PC-9 (cell line): ENCODE measurements around the gene HDGFL3.

ENCODE experiments used
- CTCF ChIP-seq: fragments of 200-600 bp; sonication (generic); conservative IDR thresholded peaks from 2 replicates; pipeline ENCODE4 v1.6.1; 2017; ENCODE audit warnings: mixed run types, antibody characterized with exemption, mild to moderate bottlenecking, moderate library complexity
- EZH2 ChIP-seq: fragments of 200-600 bp; sonication (generic); IDR thresholded peaks from 2 replicates; pipeline ENCODE4 v1.8.0; 2017; ENCODE audit warnings: antibody characterized with exemption, low read depth

GRCh38 chr15:83194528-83194927 lies 13.1 kb downstream of the HDGFL3 start:
- no peak for TF ChIP-seq CTCF
- no peak for TF ChIP-seq EZH2
